KOPT-K1 (cell line): ENCODE results near the gene DYNC1I1.

ENCODE experiments used
- H3K27ac ChIP-seq: fragments of 200-600 bp; sonication (generic); 2 replicates; pipeline ENCODE4 v1.5.1; 2016; ENCODE audit warnings: antibody characterized with exemption, mild to moderate bottlenecking, low read depth, low read length; ENCODE audit not compliant: poor library complexity, severe bottlenecking
- H3K36me3 ChIP-seq: fragments of 200-600 bp; sonication (generic); 2 replicates; pipeline ENCODE4 v1.5.1; 2017; ENCODE audit warnings: antibody characterized with exemption, mild to moderate bottlenecking, low read length, moderate library complexity; ENCODE audit not compliant: insufficient read depth
- H3K9me3 ChIP-seq: fragments of 200-600 bp; sonication (generic); 2 replicates; pipeline ENCODE4 v1.5.1; 2017; ENCODE audit warnings: antibody characterized with exemption, low read length, mild to moderate bottlenecking; ENCODE audit not compliant: insufficient read depth, poor library complexity, severe bottlenecking

The DYNC1I1 gene

GRCh38 chr7:95901006-95901405 lies 128.7 kb downstream of the DYNC1I1 start:
- H3K27ac ChIP-seq: no peak overlapping the region

GRCh38 chr7:95904099-95904498 lies 131.7 kb downstream of the DYNC1I1 start:
- no peak overlapping the region for H3K27ac ChIP-seq
- H3K36me3 ChIP-seq: no peaks in the 10 kb centered on the region
- no peaks in the 10 kb centered on the region for H3K9me3 ChIP-seq

More at GRCh38 chr7:95901006-95901405, 128.7 kb downstream of the DYNC1I1 start:
- H3K9me3 ChIP-seq: no peaks in the 10 kb centered on the region
- H3K36me3 ChIP-seq: no peaks in the 10 kb centered on the region

- Histone ChIP-seq H3K36me3 (no peaks in the 10 kb centered on the region), H3K9me3 (no peaks in the 10 kb centered on the region), H3K27ac (no peak overlapping the region)
Measured at GRCh38 chr7:95905167-95905566, 132.8 kb downstream of the DYNC1I1 start.

- no peaks in the 10 kb centered on the region for H3K36me3 ChIP-seq
- H3K9me3 ChIP-seq: no peaks in the 10 kb centered on the region
- no peak overlapping the region for H3K27ac ChIP-seq
Measured at GRCh38 chr7:95906851-95907250, 134.5 kb downstream of the DYNC1I1 start.

- H3K27ac ChIP-seq: no peak overlapping the region
- H3K36me3 ChIP-seq: no peaks in the 10 kb centered on the region
- no peaks in the 10 kb centered on the region for H3K9me3 ChIP-seq
Measured at GRCh38 chr7:95907337-95907736, 135.0 kb downstream of the DYNC1I1 start.

- no peaks in the 10 kb centered on the region for H3K36me3 ChIP-seq
- no peak overlapping the region for H3K27ac ChIP-seq
- H3K9me3 ChIP-seq: no peaks in the 10 kb centered on the region
Measured at GRCh38 chr7:95908499-95908898, 136.1 kb downstream of the DYNC1I1 start.

- H3K36me3 ChIP-seq: no peaks in the 10 kb centered on the region
- no peaks in the 10 kb centered on the region for H3K9me3 ChIP-seq
- H3K27ac ChIP-seq: no peak overlapping the region
Measured at GRCh38 chr7:95910341-95910740, 138.0 kb downstream of the DYNC1I1 start.

- Histone ChIP-seq H3K36me3 (no peaks in the 10 kb centered on the region), H3K27ac (no peak overlapping the region), H3K9me3 (no peaks in the 10 kb centered on the region)
Measured at GRCh38 chr7:95915731-95916130, 143.4 kb downstream of the DYNC1I1 start.

- Histone ChIP-seq H3K9me3 (no peaks in the 10 kb centered on the region), H3K36me3 (no peaks in the 10 kb centered on the region), H3K27ac (no peak overlapping the region)
Measured at GRCh38 chr7:95916573-95917297, 144.4 kb downstream of the DYNC1I1 start.

GRCh38 chr7:95917634-95918033 lies 145.3 kb downstream of the DYNC1I1 start:
- no peaks in the 10 kb centered on the region for H3K36me3 ChIP-seq
- no peaks in the 10 kb centered on the region for H3K9me3 ChIP-seq
- no peak overlapping the region for H3K27ac ChIP-seq

GRCh38 chr7:95919556-95919955 lies 147.2 kb downstream of the DYNC1I1 start:
- Histone ChIP-seq H3K9me3 (no peaks in the 10 kb centered on the region), H3K36me3 (no peaks in the 10 kb centered on the region), H3K27ac (no peak overlapping the region)

GRCh38 chr7:95921543-95921942 lies 149.2 kb downstream of the DYNC1I1 start:
- Histone ChIP-seq H3K36me3 (no peaks in the 10 kb centered on the region), H3K27ac (no peak overlapping the region), H3K9me3 (no peaks in the 10 kb centered on the region)

GRCh38 chr7:95922191-95922590 lies 149.8 kb downstream of the DYNC1I1 start:
- H3K9me3 ChIP-seq: no peaks in the 10 kb centered on the region
- no peak overlapping the region for H3K27ac ChIP-seq
- no peaks in the 10 kb centered on the region for H3K36me3 ChIP-seq

GRCh38 chr7:95925236-95925635 lies 152.9 kb downstream of the DYNC1I1 start:
- H3K36me3 ChIP-seq: no peaks in the 10 kb centered on the region
- H3K27ac ChIP-seq: no peak overlapping the region
- H3K9me3 ChIP-seq: no peaks in the 10 kb centered on the region

GRCh38 chr7:95925971-95926370 lies 153.6 kb downstream of the DYNC1I1 start:
- Histone ChIP-seq H3K9me3 (no peaks in the 10 kb centered on the region), H3K36me3 (no peaks in the 10 kb centered on the region)

GRCh38 chr7:95927756-95928155 lies 155.4 kb downstream of the DYNC1I1 start:
- Histone ChIP-seq H3K36me3 (no peaks in the 10 kb centered on the region), H3K27ac (no peak overlapping the region), H3K9me3 (no peaks in the 10 kb centered on the region)

More at GRCh38 chr7:95925971-95926370, 153.6 kb downstream of the DYNC1I1 start:
- no peak overlapping the region for H3K27ac ChIP-seq
